Measurements from ENCODE around the gene KCNG2.
A peak's percentile ranks its signal among the peaks of the same experiment; 100 is the strongest.
"Not testable (repeated sequence)": the region's sequence is repeated elsewhere in the genome, so short reads cannot be mapped to it uniquely, and the experiment has no call there.

The KCNG2 gene

DNA sequence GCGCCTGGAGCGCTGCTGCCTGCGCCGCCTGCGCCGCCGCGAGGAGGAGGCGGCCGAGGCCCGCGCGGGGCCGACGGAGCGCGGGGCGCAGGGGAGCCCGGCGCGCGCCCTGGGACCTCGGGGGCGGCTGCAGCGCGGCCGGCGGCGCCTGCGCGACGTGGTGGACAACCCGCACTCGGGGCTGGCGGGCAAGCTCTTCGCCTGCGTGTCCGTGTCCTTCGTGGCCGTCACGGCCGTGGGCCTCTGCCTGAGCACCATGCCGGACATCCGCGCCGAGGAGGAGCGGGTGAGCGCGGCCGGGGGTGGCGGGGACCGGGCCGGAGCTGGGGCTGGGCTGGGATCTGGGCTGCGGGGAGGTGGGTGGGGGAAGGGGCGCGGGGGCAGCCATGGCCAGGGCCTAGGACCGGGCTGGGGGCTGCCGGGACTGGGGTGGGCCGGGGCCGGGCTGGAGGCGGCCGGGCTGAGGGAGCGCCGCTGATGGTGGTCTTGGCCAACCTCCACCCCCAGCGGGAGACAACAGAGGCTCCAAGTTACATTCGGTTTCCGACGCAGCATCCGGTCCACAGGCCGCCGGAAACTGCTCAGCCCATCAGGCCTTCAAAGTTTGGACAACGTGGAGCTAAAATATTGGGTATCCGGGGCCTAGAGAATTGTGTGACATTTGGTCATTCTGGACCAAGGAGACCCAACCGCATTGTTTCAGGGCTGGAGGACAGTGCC, 66.4 kb downstream of the KCNG2 start:
- no peak for DNase-seq
- Mint-ChIP-seq H3K36me3 (ENCODE audit: low read depth) (no peaks in the 10 kb centered on the region), H3K27ac (no peak overlapping the region), H3K9me3 (peaks cover 47% of the 10 kb centered on the region), H3K4me3 (no peak overlapping the region), H3K27me3 (ENCODE audit: low read depth, poor library complexity) (peaks cover 18% of the 10 kb centered on the region), H3K4me1 (peaks cover 5% of the 10 kb centered on the region)
- TF ChIP-seq, protein P1, sequence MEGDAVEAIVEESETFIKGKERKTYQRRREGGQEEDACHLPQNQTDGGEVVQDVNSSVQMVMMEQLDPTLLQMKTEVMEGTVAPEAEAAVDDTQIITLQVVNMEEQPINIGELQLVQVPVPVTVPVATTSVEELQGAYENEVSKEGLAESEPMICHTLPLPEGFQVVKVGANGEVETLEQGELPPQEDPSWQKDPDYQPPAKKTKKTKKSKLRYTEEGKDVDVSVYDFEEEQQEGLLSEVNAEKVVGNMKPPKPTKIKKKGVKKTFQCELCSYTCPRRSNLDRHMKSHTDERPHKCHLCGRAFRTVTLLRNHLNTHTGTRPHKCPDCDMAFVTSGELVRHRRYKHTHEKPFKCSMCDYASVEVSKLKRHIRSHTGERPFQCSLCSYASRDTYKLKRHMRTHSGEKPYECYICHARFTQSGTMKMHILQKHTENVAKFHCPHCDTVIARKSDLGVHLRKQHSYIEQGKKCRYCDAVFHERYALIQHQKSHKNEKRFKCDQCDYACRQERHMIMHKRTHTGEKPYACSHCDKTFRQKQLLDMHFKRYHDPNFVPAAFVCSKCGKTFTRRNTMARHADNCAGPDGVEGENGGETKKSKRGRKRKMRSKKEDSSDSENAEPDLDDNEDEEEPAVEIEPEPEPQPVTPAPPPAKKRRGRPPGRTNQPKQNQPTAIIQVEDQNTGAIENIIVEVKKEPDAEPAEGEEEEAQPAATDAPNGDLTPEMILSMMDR (IDR thresholded peaks at IDR 0.05): no peak

DNA sequence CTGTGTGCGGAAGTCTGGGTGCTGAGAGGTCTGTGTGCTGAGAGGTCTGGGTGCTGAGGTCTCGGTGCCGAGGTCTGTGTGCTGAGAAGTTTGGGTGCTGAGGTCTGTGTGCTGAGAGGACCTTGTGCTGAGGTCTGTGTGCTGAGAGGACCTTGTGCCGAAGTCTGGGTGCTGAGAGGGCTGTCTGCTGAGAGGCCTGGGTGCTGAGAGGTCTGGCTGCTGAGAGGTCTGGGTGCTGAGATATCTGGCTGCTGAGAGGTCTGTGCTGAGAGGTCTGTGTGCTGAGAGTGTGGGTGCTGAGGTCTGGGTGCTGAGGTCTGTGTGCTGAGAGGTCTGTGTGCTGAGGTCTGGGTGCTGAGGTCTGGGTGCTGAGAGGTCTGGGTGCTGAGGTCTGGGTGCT, 67.2 kb downstream of the KCNG2 start:
- H3K36me3 Mint-ChIP-seq (ENCODE audit: low read depth); H3K4me1 Mint-ChIP-seq; H3K4me3 Mint-ChIP-seq; DNase-seq; H3K27ac Mint-ChIP-seq: not testable (repeated sequence)
- H3K9me3 Mint-ChIP-seq: peaks cover 43% of the 10 kb centered on the region
- peaks cover 10% of the 10 kb centered on the region for H3K27me3 Mint-ChIP-seq (ENCODE audit: low read depth, poor library complexity)

DNA sequence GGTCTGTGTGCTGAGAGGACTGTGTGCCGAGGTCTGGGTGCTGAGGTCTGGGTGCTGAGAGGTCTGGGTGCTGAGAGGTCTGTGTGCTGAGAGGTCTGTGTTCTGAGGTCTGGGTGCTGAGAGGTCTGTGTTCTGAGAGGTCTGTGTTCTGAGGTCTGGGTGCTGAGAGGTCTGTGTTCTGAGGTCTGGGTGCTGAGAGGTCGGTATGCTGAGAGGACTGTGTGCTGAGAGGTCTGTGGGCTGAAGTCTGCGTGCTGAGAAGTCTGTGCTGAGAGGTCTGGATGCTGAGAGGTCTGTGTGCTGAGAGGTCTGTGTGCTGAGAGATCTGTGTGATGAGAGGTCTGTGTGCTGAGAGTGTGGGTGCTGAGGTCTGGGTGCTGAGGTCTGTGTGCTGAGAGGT, 68.2 kb downstream of the KCNG2 start:
- H3K9me3 Mint-ChIP-seq: peaks cover 33% of the 10 kb centered on the region
- not testable (repeated sequence) for H3K27me3 Mint-ChIP-seq (ENCODE audit: low read depth, poor library complexity); H3K4me3 Mint-ChIP-seq; H3K36me3 Mint-ChIP-seq (ENCODE audit: low read depth); DNase-seq; H3K27ac Mint-ChIP-seq; H3K4me1 Mint-ChIP-seq

DNA sequence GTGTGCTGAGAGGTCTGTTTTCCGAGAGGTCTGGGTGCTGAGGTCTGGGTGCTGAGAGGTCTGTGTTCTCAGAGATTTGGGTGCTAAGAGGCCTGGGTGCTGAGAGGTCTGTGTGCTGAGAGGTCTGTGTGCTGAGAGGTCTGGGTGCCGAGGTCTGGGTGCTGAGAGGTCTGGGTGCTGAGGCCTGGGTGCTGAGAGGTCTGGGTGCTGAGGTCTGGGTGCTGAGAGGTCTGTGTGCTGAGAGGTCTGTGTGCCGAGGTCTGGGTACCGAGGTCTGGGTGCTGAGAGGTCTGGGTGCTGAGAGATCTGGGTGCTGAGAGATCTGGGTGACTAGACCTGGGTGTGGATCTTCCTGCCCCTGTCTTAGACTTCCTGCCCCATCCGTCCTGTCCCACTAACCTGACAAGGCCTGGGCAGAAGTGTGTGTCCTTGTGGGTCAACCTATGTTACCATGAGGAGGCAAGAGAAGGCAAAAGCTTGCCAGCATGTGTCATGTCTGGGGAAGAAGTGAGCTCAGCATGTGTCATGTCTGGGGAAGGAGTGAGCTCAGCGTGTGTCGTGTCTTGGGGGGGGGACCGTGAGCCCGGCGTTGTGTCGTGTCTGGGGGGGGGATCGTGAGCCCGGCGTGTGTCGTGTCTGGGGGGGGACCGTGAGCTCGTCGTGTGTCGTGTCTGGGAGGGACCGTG, 69.3 kb downstream of the KCNG2 start:
- no peak overlapping the region for H3K27ac Mint-ChIP-seq
- H3K4me1 Mint-ChIP-seq: peaks cover 5% of the 10 kb centered on the region
- peaks cover 22% of the 10 kb centered on the region for H3K9me3 Mint-ChIP-seq
- DNase-seq: no peak
- TF ChIP-seq, protein P1 (IDR thresholded peaks at IDR 0.05): no peak
- H3K27me3 Mint-ChIP-seq (ENCODE audit: low read depth, poor library complexity): peaks cover 4% of the 10 kb centered on the region
- no peak overlapping the region for H3K4me3 Mint-ChIP-seq
- H3K36me3 Mint-ChIP-seq (ENCODE audit: low read depth): no peaks in the 10 kb centered on the region

DNA sequence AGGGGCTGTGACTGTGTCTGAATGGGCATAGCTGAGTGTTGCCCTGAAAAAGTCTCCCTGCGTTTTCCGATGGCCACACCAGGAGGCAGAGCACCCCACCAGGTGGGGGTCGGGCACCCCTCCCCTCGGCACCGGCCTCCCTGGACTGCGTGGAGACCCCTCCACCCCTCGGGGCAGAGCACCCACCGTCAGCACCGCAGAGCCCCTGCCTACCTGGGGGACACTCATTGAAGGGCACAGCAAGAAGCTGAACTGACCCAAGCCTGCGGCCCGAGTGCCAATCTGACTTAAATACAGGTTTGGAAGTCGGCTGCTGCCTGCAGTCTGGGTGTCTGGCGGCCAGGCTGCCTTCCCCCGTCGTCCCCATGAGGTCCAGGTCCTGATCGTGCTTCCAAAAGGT, 69.9 kb downstream of the KCNG2 start:
- H3K4me1 Mint-ChIP-seq: peaks cover 10% of the 10 kb centered on the region
- H3K4me3 Mint-ChIP-seq: no peak overlapping the region
- DNase-seq: no peak
- no peaks in the 10 kb centered on the region for H3K36me3 Mint-ChIP-seq (ENCODE audit: low read depth)
- TF ChIP-seq, protein P1 (IDR thresholded peaks at IDR 0.05): no peak
- H3K27ac Mint-ChIP-seq: peak overlapping the region; percentile 54
- H3K27me3 Mint-ChIP-seq (ENCODE audit: low read depth, poor library complexity): no peaks in the 10 kb centered on the region
- peaks cover 16% of the 10 kb centered on the region for H3K9me3 Mint-ChIP-seq

DNA sequence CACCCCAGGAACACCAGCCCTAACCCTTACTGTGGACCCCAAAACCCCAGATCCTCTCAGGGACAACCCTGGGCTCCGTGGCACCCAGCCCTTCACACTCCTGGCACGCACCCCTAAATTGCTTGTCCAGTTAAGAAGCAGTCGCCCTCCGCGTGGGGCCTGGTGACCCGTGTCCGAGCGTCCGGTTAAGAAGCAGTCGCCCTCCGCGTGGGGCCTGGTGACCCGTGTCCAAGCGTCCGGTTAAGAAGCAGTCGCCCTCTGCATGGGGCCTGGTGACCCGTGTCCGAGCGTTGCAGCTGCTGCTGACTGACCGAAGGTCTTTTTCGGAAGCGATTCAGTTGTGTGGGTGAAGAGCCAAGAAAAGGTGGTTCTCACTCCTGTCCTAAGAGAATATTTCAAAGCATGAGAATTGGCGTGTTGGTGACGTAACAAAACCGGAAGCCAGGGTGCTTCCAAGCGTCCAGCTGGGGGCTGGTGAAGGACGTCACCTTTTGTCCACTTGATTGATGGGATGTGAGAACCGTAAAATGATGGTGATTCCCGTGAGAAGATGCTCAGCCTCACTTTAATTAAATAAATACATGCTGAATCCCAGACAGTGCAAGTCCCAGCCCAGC, 70.5 kb downstream of the KCNG2 start:
- H3K9me3 Mint-ChIP-seq: peaks cover 11% of the 10 kb centered on the region
- TF ChIP-seq, protein P1 (IDR thresholded peaks at IDR 0.05): no peak
- no peaks in the 10 kb centered on the region for H3K27me3 Mint-ChIP-seq (ENCODE audit: low read depth, poor library complexity)
- H3K4me3 Mint-ChIP-seq: no peak overlapping the region
- peak overlapping the region; percentile 54 for H3K27ac Mint-ChIP-seq
- no peak for DNase-seq
- H3K4me1 Mint-ChIP-seq: peaks cover 16% of the 10 kb centered on the region
- no peaks in the 10 kb centered on the region for H3K36me3 Mint-ChIP-seq (ENCODE audit: low read depth)

Data from nephron progenitor cell (in vitro differentiated cells).